HFFc6 (cell line): Measurements from ENCODE around the gene IRX4. TPM values are rescaled to one million over a fixed set of nuclear protein-coding genes. Genes with fewer than 3 reads are reported as not detected.

Experiments
- DNase-seq: peaks from one replicate; pipeline ENCODE4 v3.0.0-alpha.2; 2018
- H3K27ac Mint-ChIP-seq: 2 replicates; pipeline ENCODE4 v1.8.0; 2020; ENCODE audit warnings: mild to moderate bottlenecking, mixed read lengths
- H3K27me3 Mint-ChIP-seq: 2 replicates; pipeline ENCODE4 v1.8.0; 2021; ENCODE audit warnings: mild to moderate bottlenecking, moderate library complexity, mixed read lengths; ENCODE audit not compliant: insufficient read depth
- H3K36me3 Mint-ChIP-seq: 2 replicates; pipeline ENCODE4 v1.8.0; 2021; ENCODE audit warnings: low read depth, mixed read lengths
- H3K4me1 Mint-ChIP-seq: 2 replicates; pipeline ENCODE4 v1.8.0; 2020; ENCODE audit warnings: low read depth, mixed read lengths
- H3K4me3 Mint-ChIP-seq: 2 replicates; pipeline ENCODE4 v1.8.0; 2020; ENCODE audit warnings: mild to moderate bottlenecking, moderate library complexity, mixed read lengths
- H3K9me3 Mint-ChIP-seq: 2 replicates; pipeline ENCODE4 v1.8.0; 2020; ENCODE audit warnings: mild to moderate bottlenecking, mixed read lengths
- total RNA-seq, 6 experiments: library from RNA; stranded (reverse); fragmentation: NEBNext Ultra II Directional; extraction: Animal tissue kit (Norgen Biotek cat#: 25700); gene quantifications; 2 replicates in 1 of 6; 3 replicates in 5 of 6; pipeline ENCODE4 v1.2.3, GENCODE V29; 2021
- TF ChIP-seq, protein P1 (sequence below): fragments of 200-600 bp; sonication (generic); IDR thresholded peaks from 2 replicates; pipeline ENCODE4 v1.5.0; 2021; ENCODE audit warnings: antibody characterized with exemption, mild to moderate bottlenecking

Gene IRX4
- total RNA-seq, 6 experiments from 2014 or later = not detected

DNA sequence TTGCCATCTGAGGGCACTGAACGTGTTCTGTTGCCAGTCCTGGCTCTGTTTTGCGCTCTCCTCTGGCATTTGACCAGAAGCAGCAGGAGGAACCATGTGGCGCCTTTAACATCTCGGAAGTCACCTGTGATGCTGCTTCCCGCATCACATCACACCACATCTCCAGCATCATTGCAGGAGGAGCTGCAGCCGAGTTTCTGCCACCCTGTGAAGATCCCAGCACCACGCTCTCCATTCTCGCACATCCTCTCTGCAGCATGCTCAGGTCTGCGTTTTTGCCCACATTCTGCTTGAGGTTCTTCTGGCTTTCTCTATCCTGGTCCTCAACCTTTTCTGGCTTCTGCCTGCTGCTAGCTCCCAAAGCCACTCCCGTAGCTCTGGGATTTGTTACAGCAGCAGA is 11.0 kb upstream of the IRX4 start:
- Mint-ChIP-seq H3K27ac (no peak overlapping the region), H3K4me3 (no peak overlapping the region), H3K27me3 (peaks cover 49% of the 10 kb centered on the region), H3K4me1 (no peaks in the 10 kb centered on the region), H3K36me3 (no peaks in the 10 kb centered on the region), H3K9me3 (no peaks in the 10 kb centered on the region)
- DNase-seq = no peak
- TF ChIP-seq, protein P1, sequence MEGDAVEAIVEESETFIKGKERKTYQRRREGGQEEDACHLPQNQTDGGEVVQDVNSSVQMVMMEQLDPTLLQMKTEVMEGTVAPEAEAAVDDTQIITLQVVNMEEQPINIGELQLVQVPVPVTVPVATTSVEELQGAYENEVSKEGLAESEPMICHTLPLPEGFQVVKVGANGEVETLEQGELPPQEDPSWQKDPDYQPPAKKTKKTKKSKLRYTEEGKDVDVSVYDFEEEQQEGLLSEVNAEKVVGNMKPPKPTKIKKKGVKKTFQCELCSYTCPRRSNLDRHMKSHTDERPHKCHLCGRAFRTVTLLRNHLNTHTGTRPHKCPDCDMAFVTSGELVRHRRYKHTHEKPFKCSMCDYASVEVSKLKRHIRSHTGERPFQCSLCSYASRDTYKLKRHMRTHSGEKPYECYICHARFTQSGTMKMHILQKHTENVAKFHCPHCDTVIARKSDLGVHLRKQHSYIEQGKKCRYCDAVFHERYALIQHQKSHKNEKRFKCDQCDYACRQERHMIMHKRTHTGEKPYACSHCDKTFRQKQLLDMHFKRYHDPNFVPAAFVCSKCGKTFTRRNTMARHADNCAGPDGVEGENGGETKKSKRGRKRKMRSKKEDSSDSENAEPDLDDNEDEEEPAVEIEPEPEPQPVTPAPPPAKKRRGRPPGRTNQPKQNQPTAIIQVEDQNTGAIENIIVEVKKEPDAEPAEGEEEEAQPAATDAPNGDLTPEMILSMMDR = no peak

- Mint-ChIP-seq H3K27ac (no peak overlapping the region), H3K4me1 (no peaks in the 10 kb centered on the region), H3K36me3 (no peaks in the 10 kb centered on the region), H3K9me3 (no peaks in the 10 kb centered on the region), H3K27me3 (peaks cover 45% of the 10 kb centered on the region), H3K4me3 (no peak overlapping the region)
- no peak for DNase-seq
- TF ChIP-seq, protein P1 = no peak
These were observed 10.1 kb upstream of the IRX4 start for GRCh38 chr5:1892685-1893445.

DNA sequence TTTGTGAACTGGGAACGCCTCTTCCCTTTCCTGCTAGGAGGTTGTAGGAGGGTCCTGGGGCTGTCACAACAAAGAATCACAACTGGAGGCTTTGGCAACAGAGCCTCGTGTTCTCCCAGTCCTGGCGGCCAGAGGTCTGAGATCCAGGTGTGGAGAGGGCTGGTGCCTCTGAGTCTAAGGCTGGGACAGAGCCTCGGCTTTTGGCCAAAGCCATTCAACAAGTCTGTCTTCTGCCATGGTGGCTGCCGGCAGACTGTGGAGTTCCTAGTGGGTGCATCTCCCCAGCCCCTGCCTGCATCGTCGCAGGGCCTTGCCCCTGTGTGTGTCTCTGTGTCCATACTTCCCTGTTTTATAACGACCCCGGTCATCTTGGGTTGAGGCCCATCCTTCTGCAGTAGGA is 9.5 kb upstream of the IRX4 start:
- Mint-ChIP-seq H3K36me3 (no peaks in the 10 kb centered on the region), H3K4me3 (no peak overlapping the region), H3K27ac (no peak overlapping the region), H3K4me1 (no peaks in the 10 kb centered on the region), H3K9me3 (no peaks in the 10 kb centered on the region), H3K27me3 (peaks cover 43% of the 10 kb centered on the region)
- no peak for DNase-seq
- TF ChIP-seq, protein P1 = no peak

DNA sequence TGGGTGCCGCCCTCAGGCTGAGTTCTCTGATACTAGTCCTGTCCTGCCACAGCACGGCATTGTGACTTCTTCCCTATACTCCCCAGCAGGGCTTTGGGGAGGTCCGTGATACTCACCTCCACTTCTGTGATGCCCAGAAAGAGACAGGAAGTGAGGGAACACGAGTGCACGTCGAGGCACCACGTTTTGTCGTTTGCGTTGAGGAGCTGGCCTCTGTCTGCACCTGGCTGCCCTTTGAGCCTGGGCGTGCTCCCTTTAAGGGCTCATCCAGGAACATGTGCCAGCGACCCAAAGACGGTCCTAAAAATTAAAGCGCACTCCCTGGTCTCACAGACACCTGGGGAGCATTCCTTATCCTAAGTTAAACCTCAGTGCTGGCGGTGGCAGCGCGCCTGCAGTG is 8.7 kb upstream of the IRX4 start:
- Mint-ChIP-seq H3K4me3 (no peak overlapping the region), H3K9me3 (no peaks in the 10 kb centered on the region), H3K27ac (no peak overlapping the region), H3K4me1 (no peaks in the 10 kb centered on the region), H3K27me3 (peaks cover 36% of the 10 kb centered on the region), H3K36me3 (no peaks in the 10 kb centered on the region)
- no peak for DNase-seq
- TF ChIP-seq, protein P1 = no peak

DNA sequence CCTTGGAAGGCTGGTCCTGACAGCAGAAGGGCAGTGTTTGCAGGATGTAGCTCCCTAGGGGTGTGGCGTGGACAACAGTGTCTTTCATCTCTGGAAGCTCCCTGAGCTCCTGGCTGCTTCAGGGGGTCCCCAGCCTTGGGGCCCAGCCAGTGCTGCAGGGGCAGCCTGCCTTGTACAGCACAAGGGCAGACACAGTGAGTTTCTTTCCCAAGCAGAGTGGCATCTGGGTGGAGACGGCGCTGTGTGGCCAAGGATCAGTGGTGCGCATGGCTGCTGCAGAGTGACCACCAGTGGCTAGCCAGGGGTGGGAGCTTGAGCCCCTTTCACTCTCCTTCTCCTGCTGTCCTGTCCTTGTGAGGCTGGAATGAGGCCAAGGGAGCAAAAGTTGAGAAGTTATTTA is 7.6 kb upstream of the IRX4 start:
- no peaks in the 10 kb centered on the region for H3K36me3 Mint-ChIP-seq
- H3K4me1 Mint-ChIP-seq = no peaks in the 10 kb centered on the region
- no peak for DNase-seq
- TF ChIP-seq, protein P1 = no peak
- peaks cover 42% of the 10 kb centered on the region for H3K27me3 Mint-ChIP-seq
- no peak overlapping the region for H3K27ac Mint-ChIP-seq
- H3K9me3 Mint-ChIP-seq = no peaks in the 10 kb centered on the region
- H3K4me3 Mint-ChIP-seq = no peak overlapping the region
